Inflammatory macrophage treated with lipopolysaccharide for 4 hours (primary cell): ENCODE measurements around the gene SIRT7.
"Not testable (repeated sequence)": the region's sequence is repeated elsewhere in the genome, so short reads cannot be mapped to it uniquely, and the experiment has no call there.

ENCODE experiments used
- DNase-seq: peaks from one replicate; pipeline ENCODE4 v3.0.0-alpha.2; 2020

Gene SIRT7

GRCh38 chr17:81954131-81955057 is 36.4 kb upstream of the SIRT7 start:
- no peak for DNase-seq

- not testable (repeated sequence) for DNase-seq
Measured at GRCh38 chr17:81953443-81953842, 35.5 kb upstream of the SIRT7 start.

GRCh38 chr17:81952792-81953228 is 34.8 kb upstream of the SIRT7 start:
- DNase-seq: no peak

GRCh38 chr17:81951785-81952684 is 34.1 kb upstream of the SIRT7 start:
- no peak for DNase-seq

- no peak for DNase-seq
Measured at GRCh38 chr17:81950501-81950900, 32.5 kb upstream of the SIRT7 start.

- no peak for DNase-seq
Measured at GRCh38 chr17:81948635-81949378, 30.8 kb upstream of the SIRT7 start.

- no peak for DNase-seq
Measured at GRCh38 chr17:81947189-81947588, 29.2 kb upstream of the SIRT7 start, which contains the start of gene MYADML2. Gene MYADML2, minus strand, starts transcription at chr17:81947233. Its CDS starts 5,492 bp downstream, at chr17:81941741.

- DNase-seq: no peak
Measured at GRCh38 chr17:81944858-81945257, 26.9 kb upstream of the SIRT7 start.

- DNase-seq: no peak
Measured at GRCh38 chr17:81942167-81942553, 24.2 kb upstream of the SIRT7 start.

GRCh38 chr17:81941484-81942166 is 23.6 kb upstream of the SIRT7 start:
- no peak for DNase-seq

- no peak for DNase-seq
Measured at GRCh38 chr17:81940538-81941483, 22.8 kb upstream of the SIRT7 start.

- DNase-seq: no peak
Measured at GRCh38 chr17:81939881-81940385, 22.0 kb upstream of the SIRT7 start.

- DNase-seq: no peak
Measured at GRCh38 chr17:81939218-81939617, 21.2 kb upstream of the SIRT7 start.

GRCh38 chr17:81935709-81936084 is 17.7 kb upstream of the SIRT7 start:
- no peak for DNase-seq

- no peak for DNase-seq
Measured at GRCh38 chr17:81934850-81935708, 17.1 kb upstream of the SIRT7 start.

GRCh38 chr17:81934098-81934757 is 16.3 kb upstream of the SIRT7 start:
- no peak for DNase-seq

GRCh38 chr17:81933178-81933699 is 15.3 kb upstream of the SIRT7 start:
- no peak for DNase-seq

- DNase-seq: no peak
Measured at GRCh38 chr17:81932333-81932983, 14.5 kb upstream of the SIRT7 start.
